Measurements from ENCODE around the gene SKP1. TPM values are rescaled to one million over a fixed set of nuclear protein-coding genes. Genes with fewer than 3 reads are reported as not detected.

Gene SKP1
- total RNA-seq, 6 donors from 2014 or later: 24.1 to 232 (median 162) TPM

GRCh38 chr5:134177369-134178095 is 782 bp upstream of the SKP1 start:
- Histone ChIP-seq H3K27me3 (no peaks in the 10 kb centered on the region), H3K4me3 (peak overlapping the region; percentile 27 to 92 (median 69)), H3K9me3 (no peaks in the 10 kb centered on the region), H3K4me1 (peaks cover 24 to 34% (median 28%) of the 10 kb centered on the region in 4 donors), H3K36me3 (peaks cover 4 to 11% (median 6%) of the 10 kb centered on the region in 4 donors), H3K27ac (peak overlapping the region; percentile 96 to 100 (median 98))
- peak; percentile 5 to 30 for TF ChIP-seq POLR2AphosphoS5 (IDR thresholded peaks at IDR 0.05)
- TF ChIP-seq EP300 (IDR thresholded peaks at IDR 0.05): no peak
- DNase-seq: peak; percentile 50 to 73
- WGBS, 2 donors: 25 to 35% methylated on average over 20 to 29 of the region's 29 CpGs
- ATAC-seq (ENCODE audit: low FRiP score in 2 of 2): peak; percentile 30 to 67

- Histone ChIP-seq H3K27me3 (no peaks in the 10 kb centered on the region), H3K9me3 (no peaks in the 10 kb centered on the region), H3K27ac (peak overlapping the region; percentile 96 to 100 (median 98)), H3K4me3 (peak overlapping the region; percentile 59 to 92 (median 75)), H3K4me1 (peaks cover 24 to 34% (median 29%) of the 10 kb centered on the region in 4 donors), H3K36me3 (peaks cover 12 to 26% (median 18%) of the 10 kb centered on the region in 4 donors)
- ATAC-seq (ENCODE audit: low FRiP score in 2 of 2) (peak; percentile 56 to 61), DNase-seq (peak in 1 of 2 donors; percentile 32)
- 0 to 1% methylated on average over 17 to 24 of the region's 31 CpGs for WGBS, 2 donors
- TF ChIP-seq CTCF (IDR thresholded peaks at IDR 0.05) (no peak), POLR2AphosphoS5 (IDR thresholded peaks at IDR 0.05) (no peak), EP300 (IDR thresholded peaks at IDR 0.05) (no peak), POLR2A (IDR thresholded peaks at IDR 0.05) (no peak)
Observed at GRCh38 chr5:134175921-134176510, 734 bp downstream of the SKP1 start.

- TF ChIP-seq POLR2AphosphoS5 (IDR thresholded peaks at IDR 0.05): no peak
- peak overlapping the region; percentile 59 to 92 (median 75) for H3K4me3 ChIP-seq
- 22 to 28% methylated on average over 10 of the region's 10 CpGs for WGBS, 2 donors
- H3K9me3 ChIP-seq: no peaks in the 10 kb centered on the region
- DNase-seq: no peak
- H3K27me3 ChIP-seq: no peaks in the 10 kb centered on the region
- peaks cover 29 to 40% (median 36%) of the 10 kb centered on the region in 4 donors for H3K4me1 ChIP-seq
- H3K27ac ChIP-seq: peak overlapping the region in 3 of 4 donors; percentile 98 to 100 (median 99)
- peaks cover 15 to 35% (median 25%) of the 10 kb centered on the region in 4 donors for H3K36me3 ChIP-seq
- ATAC-seq (ENCODE audit: low FRiP score in 2 of 2): no peak
Observed at GRCh38 chr5:134174841-134175839, 1.6 kb downstream of the SKP1 start.

- ATAC-seq (ENCODE audit: low FRiP score in 2 of 2): no peak
- no peak for DNase-seq
- H3K4me1 ChIP-seq: peaks cover 19 to 33% (median 29%) of the 10 kb centered on the region in 4 donors
- TF ChIP-seq POLR2A (IDR thresholded peaks at IDR 0.05) (no peak), EP300 (IDR thresholded peaks at IDR 0.05) (no peak), POLR2AphosphoS5 (IDR thresholded peaks at IDR 0.05) (no peak), CTCF (IDR thresholded peaks at IDR 0.05) (no peak)
- H3K27ac ChIP-seq: no peak overlapping the region
- H3K27me3 ChIP-seq: no peaks in the 10 kb centered on the region
- H3K36me3 ChIP-seq: peaks cover 15 to 66% (median 42%) of the 10 kb centered on the region in 4 donors
- 90 to 93% methylated on average over 4 of the region's 4 CpGs for WGBS, 2 donors
- no peak overlapping the region for H3K4me3 ChIP-seq
- no peaks in the 10 kb centered on the region for H3K9me3 ChIP-seq
Observed at GRCh38 chr5:134171972-134172371, 4.8 kb downstream of the SKP1 start.

GRCh38 chr5:134162592-134162991 is 14.2 kb downstream of the SKP1 start:
- no peak for ATAC-seq (ENCODE audit: low FRiP score in 2 of 2)

More at GRCh38 chr5:134162592-134162991, 14.2 kb downstream of the SKP1 start:
- Histone ChIP-seq H3K27me3 (no peaks in the 10 kb centered on the region), H3K9me3 (no peaks in the 10 kb centered on the region), H3K4me1 (no peaks in the 10 kb centered on the region), H3K36me3 (peaks cover 36 to 86% (median 60%) of the 10 kb centered on the region in 4 donors), H3K4me3 (no peak overlapping the region), H3K27ac (no peak overlapping the region)
- 92 to 93% methylated on average over 5 of the region's 5 CpGs for WGBS, 2 donors
- no peak for DNase-seq
- no peak for TF ChIP-seq POLR2A (IDR thresholded peaks at IDR 0.05)
- TF ChIP-seq CTCF (IDR thresholded peaks at IDR 0.05): no peak
- TF ChIP-seq POLR2AphosphoS5 (IDR thresholded peaks at IDR 0.05): no peak
- no peak for TF ChIP-seq EP300 (IDR thresholded peaks at IDR 0.05)
